Measurements from ENCODE around the gene SCARB2. TPM values are rescaled to one million over a fixed set of nuclear protein-coding genes. Genes with fewer than 3 reads are reported as not detected.

Gene SCARB2, protein sequence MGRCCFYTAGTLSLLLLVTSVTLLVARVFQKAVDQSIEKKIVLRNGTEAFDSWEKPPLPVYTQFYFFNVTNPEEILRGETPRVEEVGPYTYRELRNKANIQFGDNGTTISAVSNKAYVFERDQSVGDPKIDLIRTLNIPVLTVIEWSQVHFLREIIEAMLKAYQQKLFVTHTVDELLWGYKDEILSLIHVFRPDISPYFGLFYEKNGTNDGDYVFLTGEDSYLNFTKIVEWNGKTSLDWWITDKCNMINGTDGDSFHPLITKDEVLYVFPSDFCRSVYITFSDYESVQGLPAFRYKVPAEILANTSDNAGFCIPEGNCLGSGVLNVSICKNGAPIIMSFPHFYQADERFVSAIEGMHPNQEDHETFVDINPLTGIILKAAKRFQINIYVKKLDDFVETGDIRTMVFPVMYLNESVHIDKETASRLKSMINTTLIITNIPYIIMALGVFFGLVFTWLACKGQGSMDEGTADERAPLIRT
- 200 and 216 TPM in 2 replicates for total RNA-seq

DNA sequence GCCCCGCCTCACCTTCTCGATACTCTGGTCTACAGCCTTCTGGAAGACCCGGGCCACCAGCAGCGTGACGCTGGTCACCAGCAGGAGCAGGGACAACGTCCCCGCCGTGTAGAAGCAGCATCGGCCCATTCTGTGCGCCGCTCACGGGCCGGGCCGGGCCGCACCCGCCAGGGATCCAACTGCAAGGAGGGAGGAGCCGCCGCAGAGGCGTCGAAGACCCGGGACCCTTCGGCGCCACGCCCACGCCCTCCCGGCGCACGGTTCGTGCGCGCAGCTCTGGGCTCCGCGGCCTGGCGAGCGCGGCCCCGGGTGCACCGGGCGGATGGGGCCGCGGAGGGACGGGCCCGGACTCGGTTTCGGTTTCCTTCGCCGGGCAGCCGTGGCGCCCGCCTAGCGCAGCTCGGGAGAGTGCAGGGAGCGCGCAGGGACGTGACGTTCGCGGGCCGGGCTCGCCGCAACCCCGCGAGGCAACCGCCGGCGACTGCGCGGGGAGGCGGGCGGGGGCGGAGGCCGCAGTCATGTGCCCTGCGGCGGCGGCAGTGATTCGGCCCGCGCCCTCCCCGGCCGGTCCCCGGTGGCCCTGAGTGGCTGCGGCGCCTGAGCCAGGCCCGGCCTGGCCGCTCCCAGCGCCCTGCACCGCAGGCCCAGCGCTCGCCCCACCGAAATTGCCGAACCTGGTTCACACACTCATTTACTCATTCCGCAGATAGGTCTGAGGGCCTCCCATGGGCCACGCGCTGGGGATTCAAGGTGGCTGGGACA is at the start of gene SCARB2:
Gene SCARB2, minus strand, starts transcription at position 410 of the 762 bp plus-strand sequence. Its CDS starts 281 bp downstream, at position 129.
- Histone ChIP-seq H3K36me3 (ENCODE audit: insufficient read depth, low read length) (no peaks in the 10 kb centered on the region), H3K79me2 (ENCODE audit: insufficient read depth, low read length) (peaks cover 49% of the 10 kb centered on the region), H3K9me3 (ENCODE audit: low read depth, low read length) (no peaks in the 10 kb centered on the region), H2AFZ (ENCODE audit: low read length) (peak within 1 kb of the TSS; percentile 86), H3K4me2 (ENCODE audit: insufficient read depth, low read length) (peak within 1 kb of the TSS; percentile 93), H3K27ac (ENCODE audit: low read depth, low read length) (peak within 1 kb of the TSS; percentile 79), H4K20me1 (ENCODE audit: insufficient read depth, low read length) (peaks cover 7% of the 10 kb centered on the region), H3K4me1 (ENCODE audit: insufficient read depth, low read length) (peaks cover 37% of the 10 kb centered on the region), H3K27me3 (ENCODE audit: insufficient read depth, low read length) (no peaks in the 10 kb centered on the region), H3K4me3 (ENCODE audit: insufficient read depth, low read length) (peak within 1 kb of the TSS; percentile 91)
- DNase-seq (ENCODE audit: insufficient read length, low spot score, missing footprints): peak; percentile 98
- TF ChIP-seq, protein P1, sequence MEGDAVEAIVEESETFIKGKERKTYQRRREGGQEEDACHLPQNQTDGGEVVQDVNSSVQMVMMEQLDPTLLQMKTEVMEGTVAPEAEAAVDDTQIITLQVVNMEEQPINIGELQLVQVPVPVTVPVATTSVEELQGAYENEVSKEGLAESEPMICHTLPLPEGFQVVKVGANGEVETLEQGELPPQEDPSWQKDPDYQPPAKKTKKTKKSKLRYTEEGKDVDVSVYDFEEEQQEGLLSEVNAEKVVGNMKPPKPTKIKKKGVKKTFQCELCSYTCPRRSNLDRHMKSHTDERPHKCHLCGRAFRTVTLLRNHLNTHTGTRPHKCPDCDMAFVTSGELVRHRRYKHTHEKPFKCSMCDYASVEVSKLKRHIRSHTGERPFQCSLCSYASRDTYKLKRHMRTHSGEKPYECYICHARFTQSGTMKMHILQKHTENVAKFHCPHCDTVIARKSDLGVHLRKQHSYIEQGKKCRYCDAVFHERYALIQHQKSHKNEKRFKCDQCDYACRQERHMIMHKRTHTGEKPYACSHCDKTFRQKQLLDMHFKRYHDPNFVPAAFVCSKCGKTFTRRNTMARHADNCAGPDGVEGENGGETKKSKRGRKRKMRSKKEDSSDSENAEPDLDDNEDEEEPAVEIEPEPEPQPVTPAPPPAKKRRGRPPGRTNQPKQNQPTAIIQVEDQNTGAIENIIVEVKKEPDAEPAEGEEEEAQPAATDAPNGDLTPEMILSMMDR (IDR thresholded peaks at IDR 0.05; ENCODE audit: extremely low read depth, low read depth, low read length): no peak

DNA sequence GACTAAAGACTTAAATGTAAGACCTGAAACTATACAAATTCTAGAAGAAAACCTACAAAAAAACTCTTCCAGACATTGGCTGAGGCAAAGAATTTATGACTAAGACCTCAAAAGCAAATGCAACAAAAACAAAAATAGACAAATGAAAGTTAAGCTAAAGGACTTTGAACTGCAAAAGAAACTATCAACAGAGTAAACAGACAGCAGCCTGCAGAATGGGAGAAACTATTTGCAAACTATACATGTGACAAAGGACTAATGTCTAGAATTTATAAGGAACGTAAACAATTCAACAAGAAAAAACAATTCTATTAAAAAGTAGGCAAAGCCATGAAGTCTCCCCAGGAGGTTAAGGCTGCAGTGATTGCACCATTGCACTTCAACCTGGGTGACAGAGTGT is 46.9 kb upstream of the SCARB2 start:
- DNase-seq (ENCODE audit: insufficient read length, low spot score, missing footprints): no peak
- Histone ChIP-seq H2AFZ (ENCODE audit: low read length) (no peak overlapping the region), H3K4me1 (ENCODE audit: insufficient read depth, low read length) (no peaks in the 10 kb centered on the region), H3K27me3 (ENCODE audit: insufficient read depth, low read length) (peaks cover 15% of the 10 kb centered on the region), H3K9me3 (ENCODE audit: low read depth, low read length) (no peaks in the 10 kb centered on the region), H3K36me3 (ENCODE audit: insufficient read depth, low read length) (no peaks in the 10 kb centered on the region), H3K4me3 (ENCODE audit: insufficient read depth, low read length) (no peak overlapping the region), H3K27ac (ENCODE audit: low read depth, low read length) (no peak overlapping the region), H4K20me1 (ENCODE audit: insufficient read depth, low read length) (no peaks in the 10 kb centered on the region), H3K79me2 (ENCODE audit: insufficient read depth, low read length) (no peaks in the 10 kb centered on the region), H3K4me2 (ENCODE audit: insufficient read depth, low read length) (no peak overlapping the region)
- TF ChIP-seq, protein P1 (IDR thresholded peaks at IDR 0.05; ENCODE audit: extremely low read depth, low read depth, low read length): no peak

DNA sequence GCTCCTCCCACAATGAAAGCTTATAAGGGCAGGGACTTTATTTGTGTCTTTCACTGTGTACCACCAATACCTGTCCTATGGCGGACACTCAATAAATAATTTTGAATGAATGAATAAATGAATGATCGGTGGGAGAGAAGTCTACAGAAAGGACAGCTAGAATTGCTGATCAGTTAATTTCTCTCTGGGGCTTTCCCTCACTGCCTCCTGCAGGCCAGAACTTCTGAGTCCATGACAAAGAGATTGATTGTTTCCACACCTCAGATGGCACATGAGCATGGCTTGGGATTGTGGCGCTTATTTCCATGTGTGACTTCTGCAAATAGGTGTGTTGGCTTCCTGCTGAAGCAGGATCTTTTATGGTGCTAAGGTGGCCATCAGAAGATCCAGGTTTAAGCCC is 44.2 kb upstream of the SCARB2 start:
- H3K27me3 ChIP-seq (ENCODE audit: insufficient read depth, low read length): peaks cover 32% of the 10 kb centered on the region
- H3K4me3 ChIP-seq (ENCODE audit: insufficient read depth, low read length): no peak overlapping the region
- H2AFZ ChIP-seq (ENCODE audit: low read length): no peak overlapping the region
- DNase-seq (ENCODE audit: insufficient read length, low spot score, missing footprints): no peak
- no peaks in the 10 kb centered on the region for H3K36me3 ChIP-seq (ENCODE audit: insufficient read depth, low read length)
- H3K27ac ChIP-seq (ENCODE audit: low read depth, low read length): no peak overlapping the region
- no peaks in the 10 kb centered on the region for H4K20me1 ChIP-seq (ENCODE audit: insufficient read depth, low read length)
- H3K4me1 ChIP-seq (ENCODE audit: insufficient read depth, low read length): no peaks in the 10 kb centered on the region
- H3K9me3 ChIP-seq (ENCODE audit: low read depth, low read length): no peaks in the 10 kb centered on the region
- no peak overlapping the region for H3K4me2 ChIP-seq (ENCODE audit: insufficient read depth, low read length)
- no peaks in the 10 kb centered on the region for H3K79me2 ChIP-seq (ENCODE audit: insufficient read depth, low read length)
- TF ChIP-seq, protein P1 (IDR thresholded peaks at IDR 0.05; ENCODE audit: extremely low read depth, low read depth, low read length): no peak

DNA sequence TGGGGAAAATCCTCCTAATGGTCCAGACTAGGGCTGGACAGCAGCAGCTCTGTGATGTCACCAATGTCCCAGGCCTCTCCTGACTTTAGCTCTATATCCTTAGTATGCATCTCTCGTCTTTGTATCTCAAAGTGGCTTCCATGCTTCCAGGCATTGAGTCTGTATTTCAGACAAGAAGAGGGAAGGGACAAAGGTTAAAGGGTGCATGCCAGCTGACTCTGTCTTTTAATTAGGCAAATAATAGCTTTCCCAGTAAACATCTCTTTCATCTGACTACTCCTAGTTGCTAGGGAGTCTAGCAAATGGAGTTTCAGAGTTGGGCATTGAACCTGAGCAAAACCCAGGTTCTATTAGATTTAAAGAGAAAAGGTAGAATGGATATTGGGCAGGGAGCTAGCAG is 43.3 kb upstream of the SCARB2 start:
- H2AFZ ChIP-seq (ENCODE audit: low read length): no peak overlapping the region

More for the DNA sequence above, 43.3 kb upstream of the SCARB2 start:
- peaks cover 38% of the 10 kb centered on the region for H3K27me3 ChIP-seq (ENCODE audit: insufficient read depth, low read length)
- H3K4me3 ChIP-seq (ENCODE audit: insufficient read depth, low read length): no peak overlapping the region
- H3K4me2 ChIP-seq (ENCODE audit: insufficient read depth, low read length): no peak overlapping the region
- no peaks in the 10 kb centered on the region for H4K20me1 ChIP-seq (ENCODE audit: insufficient read depth, low read length)
- no peaks in the 10 kb centered on the region for H3K36me3 ChIP-seq (ENCODE audit: insufficient read depth, low read length)
- TF ChIP-seq, protein P1 (IDR thresholded peaks at IDR 0.05; ENCODE audit: extremely low read depth, low read depth, low read length): no peak
- H3K79me2 ChIP-seq (ENCODE audit: insufficient read depth, low read length): no peaks in the 10 kb centered on the region
- H3K9me3 ChIP-seq (ENCODE audit: low read depth, low read length): no peaks in the 10 kb centered on the region
- H3K27ac ChIP-seq (ENCODE audit: low read depth, low read length): no peak overlapping the region
- no peak for DNase-seq (ENCODE audit: insufficient read length, low spot score, missing footprints)
- no peaks in the 10 kb centered on the region for H3K4me1 ChIP-seq (ENCODE audit: insufficient read depth, low read length)

Measured in osteoblast (primary cell).